ENCODE data around the gene CRKL.

CRKL gene

GRCh38 chr22:20982563-20982882 lies 65.3 kb downstream of the CRKL start:
- Histone ChIP-seq H3K27ac (ENCODE audit: low read length) (peak overlapping the region; percentile 94), H3K4me3 (ENCODE audit: low read depth in 1 of 2, low read length in 2 of 2) (peak overlapping the region; percentile 78 to 88), H3K4me1 (ENCODE audit: insufficient read depth, low read length) (peaks cover 30% of the 10 kb centered on the region), H3K9me3 (ENCODE audit: insufficient read depth, low read length, severe bottlenecking) (peaks cover 5% of the 10 kb centered on the region), H3K27me3 (ENCODE audit: insufficient read depth, low read length, poor library complexity) (no peaks in the 10 kb centered on the region), H3K79me2 (ENCODE audit: insufficient read depth, low read length) (peaks cover 34% of the 10 kb centered on the region), H3K4me2 (ENCODE audit: insufficient read depth, low read length) (peak overlapping the region; percentile 92), H2AFZ (ENCODE audit: low read depth, low read length) (peak overlapping the region; percentile 95), H3K9ac (ENCODE audit: low read depth, low read length) (peak overlapping the region; percentile 88), H4K20me1 (ENCODE audit: insufficient read depth, low read length) (no peaks in the 10 kb centered on the region), H3K36me3 (ENCODE audit: insufficient read depth, low read length) (peaks cover 33% of the 10 kb centered on the region)
- peak; percentile 10 for ATAC-seq (ENCODE audit: insufficient read depth, low read depth)
- DNase-seq, result no peak
- TF ChIP-seq CTCF (IDR thresholded peaks at IDR 0.05; ENCODE audit: borderline replicate concordance, extremely low read depth, low read length, poor library complexity, severe bottlenecking), result no peak
- TF ChIP-seq EZH2 (IDR thresholded peaks at IDR 0.05; ENCODE audit: borderline replicate concordance, low read depth, low read length, severe bottlenecking), result no peak

DNA sequence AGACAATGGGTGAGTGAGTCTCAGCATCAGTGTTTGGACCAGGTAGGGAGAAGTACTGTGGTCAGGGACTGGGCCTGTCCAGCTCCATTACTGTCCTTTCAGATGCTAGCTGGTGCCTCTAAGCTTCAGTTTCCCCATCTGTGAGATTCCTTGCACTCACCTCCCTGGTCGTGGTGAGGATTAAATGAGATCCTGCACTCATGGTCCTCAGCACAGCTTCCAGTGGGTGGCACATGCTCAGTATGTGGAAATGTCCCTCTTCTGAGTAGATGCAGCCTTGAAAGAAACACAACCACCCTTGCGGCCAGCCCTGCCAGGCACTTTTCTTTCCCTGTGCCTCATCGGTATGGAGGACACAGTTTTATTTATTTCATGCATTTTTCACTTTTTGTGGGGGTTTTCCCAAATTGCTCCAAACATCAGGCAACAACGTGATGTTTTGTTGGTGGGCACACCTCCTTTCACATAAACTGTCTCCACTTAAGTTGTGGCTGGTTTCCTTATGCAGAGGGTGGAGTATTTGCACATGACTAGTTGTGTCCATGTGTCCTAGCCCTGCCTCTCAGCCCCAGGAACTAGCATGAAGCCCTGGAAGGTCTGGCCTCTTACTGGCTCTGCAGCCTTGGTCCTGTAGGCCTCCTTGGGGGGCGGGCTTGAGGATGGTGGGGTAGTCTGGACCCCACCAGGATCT lies 66.0 kb downstream of the CRKL start:
- no peak for ATAC-seq (ENCODE audit: insufficient read depth, low read depth)
- peak overlapping the region; percentile 95; the same call in 1 of the 2 replicates for H2AFZ ChIP-seq (ENCODE audit: low read depth, low read length)
- peak overlapping the region; percentile 92 for H3K4me2 ChIP-seq (ENCODE audit: insufficient read depth, low read length)
- H3K79me2 ChIP-seq (ENCODE audit: insufficient read depth, low read length), result peaks cover 34% of the 10 kb centered on the region
- no peak for DNase-seq
- H4K20me1 ChIP-seq (ENCODE audit: insufficient read depth, low read length), result no peaks in the 10 kb centered on the region
- H3K36me3 ChIP-seq (ENCODE audit: insufficient read depth, low read length), result peaks cover 38% of the 10 kb centered on the region
- peaks cover 5% of the 10 kb centered on the region for H3K9me3 ChIP-seq (ENCODE audit: insufficient read depth, low read length, severe bottlenecking)
- H3K27me3 ChIP-seq (ENCODE audit: insufficient read depth, low read length, poor library complexity), result no peaks in the 10 kb centered on the region
- TF ChIP-seq CTCF (IDR thresholded peaks at IDR 0.05; ENCODE audit: borderline replicate concordance, extremely low read depth, low read length, poor library complexity, severe bottlenecking) (no peak), EZH2 (IDR thresholded peaks at IDR 0.05; ENCODE audit: borderline replicate concordance, low read depth, low read length, severe bottlenecking) (no peak)
- H3K9ac ChIP-seq (ENCODE audit: low read depth, low read length), result peak overlapping the region; percentile 88
- H3K4me3 ChIP-seq (ENCODE audit: low read depth in 1 of 2, low read length in 2 of 2), result peak overlapping the region; percentile 78 to 88; a peak in 3 of 4 replicates
- peak overlapping the region; percentile 94 for H3K27ac ChIP-seq (ENCODE audit: low read length)
- H3K4me1 ChIP-seq (ENCODE audit: insufficient read depth, low read length), result peaks cover 30% of the 10 kb centered on the region

DNA sequence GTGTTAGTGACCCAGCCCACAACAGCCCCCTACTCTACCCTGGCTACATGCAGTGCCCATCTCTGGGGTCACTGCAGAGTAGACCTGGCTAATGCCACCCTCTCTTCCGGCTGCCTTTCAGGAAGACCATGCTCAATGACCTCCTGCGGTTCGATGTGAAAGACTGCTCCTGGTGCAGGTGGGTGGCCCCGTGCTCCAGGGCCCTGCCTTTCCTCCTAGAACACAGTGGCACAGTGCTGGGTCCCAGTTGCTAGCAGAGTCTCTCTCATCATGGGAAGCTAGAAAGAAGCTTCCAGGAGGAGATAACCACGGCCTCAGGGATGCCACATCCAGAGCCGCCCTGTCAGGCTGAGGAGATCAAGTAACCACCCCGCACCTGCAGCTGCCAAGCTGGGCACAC lies 68.5 kb downstream of the CRKL start:
- Histone ChIP-seq H3K27ac (ENCODE audit: low read length) (no peak overlapping the region), H3K4me2 (ENCODE audit: insufficient read depth, low read length) (no peak overlapping the region), H3K79me2 (ENCODE audit: insufficient read depth, low read length) (peaks cover 34% of the 10 kb centered on the region), H3K36me3 (ENCODE audit: insufficient read depth, low read length) (peaks cover 54% of the 10 kb centered on the region), H2AFZ (ENCODE audit: low read depth, low read length) (no peak overlapping the region), H3K9ac (ENCODE audit: low read depth, low read length) (no peak overlapping the region), H3K4me3 (ENCODE audit: low read depth in 1 of 2, low read length in 2 of 2) (no peak overlapping the region), H3K4me1 (ENCODE audit: insufficient read depth, low read length) (peaks cover 28% of the 10 kb centered on the region), H3K9me3 (ENCODE audit: insufficient read depth, low read length, severe bottlenecking) (no peaks in the 10 kb centered on the region), H3K27me3 (ENCODE audit: insufficient read depth, low read length, poor library complexity) (no peaks in the 10 kb centered on the region), H4K20me1 (ENCODE audit: insufficient read depth, low read length) (no peaks in the 10 kb centered on the region)
- no peak for ATAC-seq (ENCODE audit: insufficient read depth, low read depth)
- no peak for DNase-seq
- no peak for TF ChIP-seq EZH2 (IDR thresholded peaks at IDR 0.05; ENCODE audit: borderline replicate concordance, low read depth, low read length, severe bottlenecking)
- TF ChIP-seq CTCF (IDR thresholded peaks at IDR 0.05; ENCODE audit: borderline replicate concordance, extremely low read depth, low read length, poor library complexity, severe bottlenecking), result no peak

Data from DND-41 (cell line).